GM12865 (cell line): ENCODE data around the gene CLASP1.

ENCODE experiments used
- DNase-seq: peaks from one replicate; pipeline ENCODE4 v3.0.0; 2010; ENCODE audit warnings: low read depth
- H3K4me3 ChIP-seq: 2 replicates; pipeline ENCODE4 v1.5.1; 2011; ENCODE audit warnings: mild to moderate bottlenecking, low read depth, low read length, control low read depth
- CTCF ChIP-seq: IDR thresholded peaks from 2 replicates; pipeline ENCODE4 v1.5.1; 2011; ENCODE audit warnings: low read length, control low read depth, low read depth, inconsistent platforms; ENCODE audit not compliant: insufficient read depth; ENCODE audit errors: missing control alignments

CLASP1 gene

GRCh38 chr2:121429119-121429903 lies 220.0 kb downstream of the CLASP1 start:
- TF ChIP-seq CTCF = no peak
- no peak overlapping the region for H3K4me3 ChIP-seq
- DNase-seq = no peak

GRCh38 chr2:121427187-121427689 lies 222.0 kb downstream of the CLASP1 start:
- TF ChIP-seq CTCF = no peak
- no peak overlapping the region for H3K4me3 ChIP-seq
- no peak for DNase-seq

- H3K4me3 ChIP-seq = no peak overlapping the region
- no peak for TF ChIP-seq CTCF
- no peak for DNase-seq
Observed at GRCh38 chr2:121420486-121420885, 228.8 kb downstream of the CLASP1 start.

GRCh38 chr2:121419081-121419699 lies 230.1 kb downstream of the CLASP1 start:
- no peak overlapping the region for H3K4me3 ChIP-seq
- DNase-seq = no peak
- no peak for TF ChIP-seq CTCF

GRCh38 chr2:121418494-121419058 lies 230.7 kb downstream of the CLASP1 start:
- no peak for TF ChIP-seq CTCF
- no peak for DNase-seq

GRCh38 chr2:121417826-121418225 lies 231.4 kb downstream of the CLASP1 start:
- no peak overlapping the region for H3K4me3 ChIP-seq
- no peak for TF ChIP-seq CTCF
- DNase-seq = no peak

More at GRCh38 chr2:121418494-121419058, 230.7 kb downstream of the CLASP1 start:
- no peak overlapping the region for H3K4me3 ChIP-seq
